Uterine smooth muscle cell (primary cell): Measurements from ENCODE around the gene CABP7. TPM values are rescaled to one million over a fixed set of nuclear protein-coding genes. Genes with fewer than 3 reads are reported as not detected.

ENCODE experiments used
- total RNA-seq: library from RNA; depleted of rRNA; stranded (reverse); fragments of >200 nt; gene quantifications from 2 replicates; pipeline ENCODE4 v1.2.3, GENCODE V29; 2014

Gene CABP7
- not detected in 2 replicates for total RNA-seq

GRCh38 chr22:29719899-29720645, at the start of gene CABP7:
CABP7 (plus strand) TSS chr22:29720003; CDS start chr22:29720425, 422 bp downstream.

GRCh38 chr22:29766632-29767170, 46.9 kb downstream of the CABP7 start, which contains the start of gene ZMAT5:
ZMAT5 (minus strand) TSS chr22:29767007; CDS start chr22:29748544, 18,463 bp downstream.

DNA sequence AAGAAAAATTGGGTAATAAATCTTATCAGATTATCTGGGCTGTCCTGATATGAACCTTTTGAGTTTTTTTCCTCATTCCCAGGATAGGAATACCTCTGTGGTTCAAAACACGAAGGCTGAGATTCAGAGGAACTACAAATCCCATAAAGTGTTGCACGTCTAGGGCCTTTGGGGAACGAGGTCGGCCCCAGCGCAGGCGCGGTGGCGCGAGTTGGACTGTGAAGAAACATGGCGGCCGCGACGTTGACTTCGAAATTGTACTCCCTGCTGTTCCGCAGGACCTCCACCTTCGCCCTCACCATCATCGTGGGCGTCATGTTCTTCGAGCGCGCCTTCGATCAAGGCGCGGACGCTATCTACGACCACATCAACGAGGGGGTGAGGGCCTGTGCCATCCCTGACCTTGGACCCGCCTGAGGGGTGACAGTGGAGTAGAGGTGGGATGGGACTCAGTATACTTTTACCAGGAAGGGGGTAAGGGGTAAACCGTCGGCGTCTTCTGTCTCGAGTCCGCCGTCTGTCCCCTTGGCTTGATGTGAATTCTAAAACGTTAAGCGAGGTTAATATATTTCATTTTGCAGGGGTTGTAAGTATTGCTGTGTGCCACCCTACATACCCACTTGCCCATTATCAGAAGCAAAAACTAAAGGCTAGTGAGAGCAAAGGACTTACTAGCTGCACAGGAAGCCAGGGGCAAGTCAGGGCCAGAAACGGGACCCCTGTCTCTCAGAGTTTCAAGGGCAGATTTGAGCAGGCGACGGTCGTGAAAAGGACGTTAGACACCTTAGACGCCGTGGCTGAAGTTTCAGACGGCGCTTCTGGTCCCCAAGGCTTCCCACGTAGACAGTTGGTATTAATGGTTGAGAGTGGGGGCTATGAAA, 47.6 kb downstream of the CABP7 start, which contains the start of gene UQCR10:
Gene UQCR10 (plus strand): TSS at position 199 of the 881 bp plus-strand sequence. CDS start 30 bp downstream, at position 229.

Other genes with a start within 250 kb of the CABP7 start
- 0.37 and 0.44 TPM in 2 replicates for gene NEFH, start 239.8 kb upstream of the CABP7 start, total RNA-seq
- 59.5 and 59.7 TPM in 2 replicates for gene THOC5, start 166.2 kb upstream of the CABP7 start, total RNA-seq
- gene NIPSNAP1, start 138.9 kb upstream of the CABP7 start, total RNA-seq: 37.7 and 43.4 TPM in 2 replicates
- 81.1 and 83.1 TPM in 2 replicates for gene NF2, start 116.4 kb upstream of the CABP7 start, total RNA-seq
- 22.8 and 24.0 TPM in 2 replicates for gene ZMAT5, start 47.0 kb downstream of the CABP7 start, total RNA-seq
- 61.1 and 76.6 TPM in 2 replicates for gene UQCR10, start 47.4 kb downstream of the CABP7 start, total RNA-seq
- gene ASCC2, start 118.3 kb downstream of the CABP7 start, total RNA-seq: 18.1 and 21.2 TPM in 2 replicates
- gene MTMR3, start 163.2 kb downstream of the CABP7 start, total RNA-seq: 29.9 and 42.4 TPM in 2 replicates